Karpas-422 (cell line): ENCODE data around the gene TAT. TPM values are rescaled to one million over a fixed set of nuclear protein-coding genes. Genes with fewer than 3 reads are reported as not detected.
"Not testable (repeated sequence)": the region's sequence is repeated elsewhere in the genome, so short reads cannot be mapped to it uniquely, and the experiment has no call there.

ENCODE experiments used
- DNase-seq: peaks from one replicate; pipeline ENCODE4 v3.0.0-alpha.2; 2015
- H2AFZ ChIP-seq: fragments of 200-600 bp; sonication (generic); 2 replicates; pipeline ENCODE4 v1.6.1; 2014; ENCODE audit warnings: antibody characterized with exemption, low read length, mixed read lengths
- H3K27ac ChIP-seq: fragments of 200-600 bp; sonication (generic); 2 replicates; pipeline ENCODE4 v1.5.1; 2014; ENCODE audit warnings: mild to moderate bottlenecking, low read length, moderate library complexity
- H3K27me3 ChIP-seq: fragments of 200-600 bp; sonication (generic); 2 replicates; pipeline ENCODE4 v1.6.1; 2014; ENCODE audit warnings: low read length, mixed read lengths
- H3K36me3 ChIP-seq: fragments of 200-600 bp; sonication (generic); 2 replicates; pipeline ENCODE4 v1.6.1; 2014; ENCODE audit warnings: low read length, mixed read lengths; ENCODE audit not compliant: insufficient read depth
- H3K4me1 ChIP-seq: fragments of 200-600 bp; sonication (generic); 2 replicates; pipeline ENCODE4 v1.6.1; 2014; ENCODE audit warnings: mild to moderate bottlenecking, low read length, mixed read lengths
- H3K4me2 ChIP-seq: fragments of 200-600 bp; sonication (generic); 2 replicates; pipeline ENCODE4 v1.6.1; 2014; ENCODE audit warnings: low read length, low read depth, mild to moderate bottlenecking; ENCODE audit not compliant: poor library complexity, severe bottlenecking
- H3K4me3 ChIP-seq: fragments of 200-600 bp; sonication (generic); 2 replicates; pipeline ENCODE4 v1.5.1; 2014; ENCODE audit warnings: mild to moderate bottlenecking, antibody characterized with exemption, low read length, mixed read lengths
- H3K79me2 ChIP-seq: fragments of 200-600 bp; sonication (generic); 2 replicates; pipeline ENCODE4 v1.6.1; 2014; ENCODE audit warnings: mild to moderate bottlenecking, low read length, mixed read lengths
- H3K9ac ChIP-seq: fragments of 200-600 bp; sonication (generic); 2 replicates; pipeline ENCODE4 v1.6.0; 2014; ENCODE audit warnings: low read length
- H3K9me2 ChIP-seq: fragments of 200-600 bp; sonication (generic), shearing (Covaris generic); replicated peaks from 2 replicates; pipeline ENCODE4 v1.6.0; 2014; ENCODE audit warnings: mild to moderate bottlenecking, low read length, moderate library complexity; ENCODE audit not compliant: insufficient read depth
- H3K9me3 ChIP-seq: fragments of 300-700, 200-600 bp; sonication (generic); 2 replicates; pipeline ENCODE4 v1.6.1; 2014; ENCODE audit warnings: low read length, mixed read lengths
- H4K20me1 ChIP-seq: fragments of 200-600 bp; sonication (generic); 2 replicates; pipeline ENCODE4 v1.6.1; 2014; ENCODE audit warnings: mild to moderate bottlenecking, antibody characterized with exemption, low read length, low read depth; ENCODE audit not compliant: insufficient read depth
- total RNA-seq: library from RNA; depleted of rRNA; stranded (reverse); fragments of >200 nt; shearing (Covaris generic); gene quantifications from 2 replicates; pipeline ENCODE4 v1.2.3, GENCODE V29; 2014; ENCODE audit warnings: low replicate concordance

Gene TAT
- total RNA-seq, 1 experiment from 2014 or later, result not detected

DNA sequence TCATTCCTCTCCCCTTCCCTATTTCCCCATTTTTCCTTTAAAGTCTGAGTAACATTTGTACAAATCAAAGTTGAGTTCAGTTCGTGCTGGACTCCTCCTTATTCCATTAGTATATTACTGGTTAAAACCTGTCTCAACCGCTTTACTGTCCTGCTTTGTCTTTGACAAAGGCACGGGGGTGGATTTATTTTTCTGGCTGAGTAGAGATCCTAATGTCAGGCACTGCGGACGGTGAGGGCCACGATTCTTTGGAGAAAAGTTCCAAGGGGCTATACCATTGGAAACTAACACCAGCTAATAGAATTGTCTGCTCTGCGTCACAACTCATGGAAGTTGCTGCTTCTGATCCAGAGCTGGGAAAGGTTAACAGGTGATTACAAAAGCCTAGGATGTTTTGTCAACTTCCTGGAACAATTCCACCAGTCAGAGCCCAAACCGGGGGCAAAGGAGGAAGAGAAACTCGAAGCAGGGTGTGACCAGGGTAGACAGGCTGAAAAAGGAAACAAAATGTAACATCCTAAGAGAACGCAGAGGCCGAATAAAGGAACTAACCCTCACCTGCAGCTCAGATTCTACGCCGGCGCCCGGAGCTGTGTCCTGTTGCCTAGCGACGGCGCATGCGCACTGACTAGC, 12.4 kb downstream of the TAT start:
- no peaks in the 10 kb centered on the region for H3K9me3 ChIP-seq
- no peaks in the 10 kb centered on the region for H3K9me2 ChIP-seq
- H3K4me3 ChIP-seq, result peak overlapping the region; percentile 77
- peak overlapping the region; percentile 74 for H3K9ac ChIP-seq
- peaks cover 22% of the 10 kb centered on the region for H3K4me1 ChIP-seq
- no peaks in the 10 kb centered on the region for H4K20me1 ChIP-seq
- peak overlapping the region; percentile 90 for H2AFZ ChIP-seq
- DNase-seq, result no peak
- H3K79me2 ChIP-seq, result no peaks in the 10 kb centered on the region
- no peaks in the 10 kb centered on the region for H3K27me3 ChIP-seq
- H3K27ac ChIP-seq, result peak overlapping the region; percentile 93
- H3K4me2 ChIP-seq, result peak overlapping the region; percentile 96
- H3K36me3 ChIP-seq, result no peaks in the 10 kb centered on the region

DNA sequence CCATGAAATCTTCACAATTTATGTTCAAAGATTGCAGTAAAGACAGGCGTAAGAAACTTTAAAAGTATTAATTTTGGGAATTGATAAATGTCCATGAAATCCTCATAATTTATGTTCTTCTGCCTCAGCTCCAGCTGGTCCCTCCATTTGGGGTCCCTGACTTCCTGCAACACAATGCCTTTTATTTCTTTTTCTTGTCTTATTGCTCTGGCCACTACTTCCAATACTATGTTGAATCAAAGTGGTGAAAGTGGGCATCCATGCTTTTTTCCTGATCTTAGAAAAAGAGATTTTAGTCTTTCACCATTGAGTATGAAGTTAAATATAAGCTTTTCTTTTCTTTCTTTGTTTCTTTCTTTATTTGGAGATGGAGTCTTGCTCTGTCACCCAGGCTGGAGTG, 14.3 kb downstream of the TAT start:
- Histone ChIP-seq H3K27me3 (no peaks in the 10 kb centered on the region), H3K9me2 (no peaks in the 10 kb centered on the region), H3K36me3 (no peaks in the 10 kb centered on the region), H2AFZ (no peak overlapping the region), H3K9ac (no peak overlapping the region), H3K79me2 (no peaks in the 10 kb centered on the region), H3K4me3 (no peak overlapping the region), H3K4me2 (no peak overlapping the region), H3K4me1 (peaks cover 22% of the 10 kb centered on the region), H3K27ac (no peak overlapping the region), H4K20me1 (no peaks in the 10 kb centered on the region), H3K9me3 (no peaks in the 10 kb centered on the region)
- no peak for DNase-seq

DNA sequence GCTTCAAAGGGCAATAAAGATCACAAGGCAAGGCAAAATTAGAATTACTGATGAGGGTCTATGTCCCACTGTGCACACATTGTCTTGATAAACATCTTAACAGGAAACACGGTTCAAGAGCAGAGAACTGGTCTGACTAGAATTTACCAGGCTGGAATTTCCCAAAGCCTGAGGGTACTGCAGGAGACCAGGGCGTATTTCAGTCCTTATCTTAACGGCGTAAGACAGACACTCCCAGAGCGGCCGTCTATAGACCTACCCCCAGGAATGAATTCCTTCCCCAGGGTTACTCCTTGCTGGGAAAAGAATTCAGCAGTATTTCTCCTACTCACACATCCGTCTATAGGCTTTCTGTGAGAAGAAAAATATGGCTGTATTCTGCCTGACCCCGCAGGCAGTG, 15.0 kb downstream of the TAT start:
- H3K27ac ChIP-seq, H3K9me3 ChIP-seq, H3K27me3 ChIP-seq, H4K20me1 ChIP-seq, H3K4me3 ChIP-seq, H3K9me2 ChIP-seq, H3K9ac ChIP-seq, H2AFZ ChIP-seq, H3K4me2 ChIP-seq, DNase-seq, H3K79me2 ChIP-seq, H3K36me3 ChIP-seq: not testable (repeated sequence)
- H3K4me1 ChIP-seq, result peaks cover 22% of the 10 kb centered on the region

DNA sequence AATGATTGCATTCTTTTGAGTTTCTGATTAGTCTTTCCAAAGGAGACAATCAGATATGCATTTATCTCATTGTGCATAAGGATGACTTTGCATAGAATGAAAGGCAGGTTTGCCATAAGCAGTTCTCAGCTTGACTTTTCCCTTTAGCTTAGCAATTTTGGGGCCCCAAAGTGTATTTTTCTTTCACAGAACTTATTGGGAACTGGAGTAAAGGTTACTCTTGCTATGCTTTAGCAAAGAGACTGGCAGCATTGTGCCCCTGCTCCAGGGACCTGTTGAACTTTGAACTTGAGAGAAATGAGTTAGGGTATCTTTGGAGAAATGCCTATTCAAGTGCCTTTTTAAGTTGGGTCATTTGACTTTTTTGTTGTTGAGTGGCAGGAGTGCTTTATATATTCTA, 17.0 kb downstream of the TAT start:
- Histone ChIP-seq H3K9me3 (no peaks in the 10 kb centered on the region), H3K4me2 (no peak overlapping the region), H3K9me2 (no peaks in the 10 kb centered on the region), H3K36me3 (no peaks in the 10 kb centered on the region), H2AFZ (no peak overlapping the region), H3K4me1 (peaks cover 9% of the 10 kb centered on the region), H3K9ac (no peak overlapping the region), H3K27ac (no peak overlapping the region), H3K4me3 (no peak overlapping the region), H3K27me3 (no peaks in the 10 kb centered on the region), H3K79me2 (no peaks in the 10 kb centered on the region), H4K20me1 (no peaks in the 10 kb centered on the region)
- DNase-seq, result no peak

DNA sequence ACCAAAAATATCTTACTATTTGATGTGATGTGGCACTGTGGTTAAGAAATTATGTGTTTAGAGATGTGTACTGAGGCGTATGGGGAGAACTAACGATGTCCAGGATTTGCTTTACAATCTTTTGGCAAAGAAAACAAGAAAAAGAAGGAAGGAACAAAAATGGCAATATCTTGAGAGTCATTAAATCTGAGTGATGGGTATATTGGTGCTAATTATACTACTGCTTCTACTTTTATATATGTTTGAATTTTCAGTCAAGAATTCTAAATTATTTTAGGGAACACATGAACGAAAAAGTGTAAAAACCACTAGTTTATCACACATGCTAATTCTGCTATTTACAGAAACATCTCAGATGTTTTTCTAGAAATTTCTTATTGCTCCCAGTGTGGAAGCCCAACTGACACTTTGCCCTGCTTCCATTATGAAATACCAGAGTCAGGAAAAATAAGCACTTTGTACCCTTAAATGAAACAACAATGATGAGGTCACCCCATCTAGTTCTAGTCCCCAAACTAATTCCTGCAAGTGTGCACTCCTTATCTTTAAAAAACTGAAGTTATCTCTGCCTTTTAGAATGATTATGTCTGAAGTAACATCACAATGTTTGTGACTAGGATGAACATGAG, 18.8 kb downstream of the TAT start:
- Histone ChIP-seq H3K27me3 (no peaks in the 10 kb centered on the region), H3K36me3 (no peaks in the 10 kb centered on the region), H3K9me2 (no peaks in the 10 kb centered on the region), H3K27ac (no peak overlapping the region), H3K4me1 (no peaks in the 10 kb centered on the region), H3K9me3 (no peaks in the 10 kb centered on the region), H3K4me3 (no peak overlapping the region), H3K79me2 (no peaks in the 10 kb centered on the region), H3K9ac (no peak overlapping the region), H2AFZ (no peak overlapping the region), H3K4me2 (no peak overlapping the region), H4K20me1 (no peaks in the 10 kb centered on the region)
- DNase-seq, result no peak

DNA sequence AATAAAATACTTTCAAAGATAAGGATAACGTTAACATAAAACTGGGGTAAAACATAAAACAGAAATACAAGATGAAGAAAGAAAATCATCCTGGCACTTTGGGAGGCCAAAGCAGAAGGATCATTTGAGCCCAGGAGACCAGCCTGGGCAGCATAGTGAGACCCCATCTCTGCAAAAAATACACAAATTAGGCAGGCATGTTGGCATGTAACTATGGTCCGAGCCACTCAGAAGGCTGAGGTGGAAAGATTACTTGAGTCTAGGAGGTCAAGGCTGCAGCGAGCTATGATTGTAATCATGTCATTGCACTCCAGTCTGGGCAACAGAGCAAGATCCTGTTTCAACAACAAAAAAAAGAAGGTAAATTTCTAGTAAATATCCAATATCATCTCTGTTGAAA, 19.6 kb downstream of the TAT start:
- Histone ChIP-seq H4K20me1 (no peaks in the 10 kb centered on the region), H3K9ac (no peak overlapping the region), H3K4me2 (no peak overlapping the region), H3K9me3 (no peaks in the 10 kb centered on the region), H3K79me2 (no peaks in the 10 kb centered on the region), H2AFZ (no peak overlapping the region), H3K36me3 (no peaks in the 10 kb centered on the region), H3K4me3 (no peak overlapping the region), H3K9me2 (no peaks in the 10 kb centered on the region), H3K27ac (no peak overlapping the region), H3K4me1 (no peaks in the 10 kb centered on the region), H3K27me3 (no peaks in the 10 kb centered on the region)
- no peak for DNase-seq

DNA sequence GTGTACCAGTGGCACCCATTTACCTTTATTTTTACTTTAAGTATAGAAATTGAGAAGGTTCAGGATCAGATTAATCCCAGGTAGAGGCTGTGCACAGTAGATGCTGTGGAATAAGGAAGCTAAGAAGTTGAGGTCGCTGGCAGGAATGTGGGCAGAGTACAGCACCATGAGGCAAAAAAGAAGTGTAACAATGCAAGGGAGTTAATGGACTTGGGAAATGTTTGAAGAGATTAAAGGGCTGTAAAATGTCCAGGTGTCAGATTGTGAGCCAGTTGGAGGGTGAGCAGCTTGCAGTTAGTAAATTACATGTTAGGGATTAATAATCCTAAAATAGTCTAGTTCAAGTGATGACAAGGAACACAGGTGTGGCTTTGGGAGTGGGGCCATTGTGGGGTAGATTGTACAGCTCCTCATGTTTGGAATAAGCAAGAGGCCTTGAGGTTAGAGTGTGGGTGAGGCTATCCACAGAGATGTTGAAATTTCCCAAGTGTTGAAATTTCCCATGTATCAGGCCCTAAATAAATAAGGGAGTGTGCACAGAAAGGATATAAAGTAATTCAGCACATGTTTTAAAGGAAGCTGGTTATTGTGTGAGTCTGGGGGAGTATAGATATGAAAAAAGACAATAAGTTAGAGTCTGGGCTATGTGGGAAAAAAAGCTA, 21.5 kb downstream of the TAT start:
- no peaks in the 10 kb centered on the region for H4K20me1 ChIP-seq
- no peak overlapping the region for H3K27ac ChIP-seq
- no peaks in the 10 kb centered on the region for H3K27me3 ChIP-seq
- no peak for DNase-seq
- H3K4me2 ChIP-seq, result no peak overlapping the region
- no peak overlapping the region for H2AFZ ChIP-seq
- no peaks in the 10 kb centered on the region for H3K9me2 ChIP-seq
- H3K4me1 ChIP-seq, result no peaks in the 10 kb centered on the region
- H3K36me3 ChIP-seq, result no peaks in the 10 kb centered on the region
- H3K9me3 ChIP-seq, result no peaks in the 10 kb centered on the region
- H3K9ac ChIP-seq, result no peak overlapping the region
- H3K79me2 ChIP-seq, result no peaks in the 10 kb centered on the region
- no peak overlapping the region for H3K4me3 ChIP-seq

DNA sequence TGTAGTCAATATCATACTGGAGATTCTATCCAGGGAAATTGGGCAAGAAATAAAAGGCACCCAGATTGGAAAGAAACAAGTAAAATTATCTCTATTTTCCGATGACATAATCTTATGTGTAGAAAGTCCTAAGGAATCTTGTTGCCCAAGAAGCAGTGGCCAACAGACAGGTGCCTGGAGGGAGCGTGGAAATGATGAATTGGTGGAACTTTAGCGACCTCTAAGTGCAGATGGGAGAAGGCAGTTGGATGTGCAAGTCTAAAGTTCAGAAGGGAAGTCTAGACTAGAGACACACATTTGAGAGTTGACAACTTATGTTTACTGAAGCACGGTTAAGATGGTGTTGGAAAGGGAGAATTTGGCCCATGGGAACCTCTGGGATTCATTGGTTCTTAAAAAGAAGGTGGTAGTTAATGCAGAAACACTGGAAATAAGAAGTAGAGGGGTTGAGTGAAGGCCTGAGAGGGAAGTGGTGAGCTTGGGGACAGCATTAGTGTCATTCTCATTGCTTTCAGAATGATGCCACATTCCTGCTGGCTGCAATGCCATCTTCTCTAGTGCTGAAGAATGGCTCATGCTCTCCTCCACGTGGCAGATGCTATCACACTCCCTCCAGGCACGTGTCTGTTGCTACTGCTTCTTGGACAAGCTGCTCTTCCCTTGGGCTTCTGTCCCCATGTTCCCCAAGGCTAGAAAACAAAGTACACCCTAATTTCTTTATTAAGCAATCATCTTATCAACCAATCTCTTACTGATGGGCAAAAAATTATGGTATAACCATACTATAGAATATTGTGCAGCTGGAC, 24.0 kb downstream of the TAT start:
- Histone ChIP-seq H3K27me3 (no peaks in the 10 kb centered on the region), H3K27ac (no peak overlapping the region), H3K9me2 (no peaks in the 10 kb centered on the region), H3K79me2 (no peaks in the 10 kb centered on the region), H3K4me1 (no peaks in the 10 kb centered on the region), H3K4me3 (no peak overlapping the region), H3K36me3 (no peaks in the 10 kb centered on the region), H2AFZ (no peak overlapping the region), H4K20me1 (no peaks in the 10 kb centered on the region), H3K4me2 (no peak overlapping the region), H3K9ac (no peak overlapping the region), H3K9me3 (no peaks in the 10 kb centered on the region)
- peak; percentile 62 for DNase-seq
